GM12892 (cell line): ENCODE measurements around the gene MYO1A.

Experiments used
- POLR2A ChIP-seq: IDR thresholded peaks from 2 replicates; pipeline ENCODE4 v1.6.1; 2011; ENCODE audit warnings: low read depth, low read length, control low read depth
- POLR2AphosphoS5 ChIP-seq: IDR thresholded peaks from 2 replicates; pipeline ENCODE4 v1.6.1; 2011; ENCODE audit warnings: low read depth, low read length, control low read depth
- TAF1 ChIP-seq: IDR thresholded peaks from 2 replicates; pipeline ENCODE4 v1.6.1; 2011; ENCODE audit warnings: low read depth, mild to moderate bottlenecking, control low read depth, low read length, borderline replicate concordance

DNA sequence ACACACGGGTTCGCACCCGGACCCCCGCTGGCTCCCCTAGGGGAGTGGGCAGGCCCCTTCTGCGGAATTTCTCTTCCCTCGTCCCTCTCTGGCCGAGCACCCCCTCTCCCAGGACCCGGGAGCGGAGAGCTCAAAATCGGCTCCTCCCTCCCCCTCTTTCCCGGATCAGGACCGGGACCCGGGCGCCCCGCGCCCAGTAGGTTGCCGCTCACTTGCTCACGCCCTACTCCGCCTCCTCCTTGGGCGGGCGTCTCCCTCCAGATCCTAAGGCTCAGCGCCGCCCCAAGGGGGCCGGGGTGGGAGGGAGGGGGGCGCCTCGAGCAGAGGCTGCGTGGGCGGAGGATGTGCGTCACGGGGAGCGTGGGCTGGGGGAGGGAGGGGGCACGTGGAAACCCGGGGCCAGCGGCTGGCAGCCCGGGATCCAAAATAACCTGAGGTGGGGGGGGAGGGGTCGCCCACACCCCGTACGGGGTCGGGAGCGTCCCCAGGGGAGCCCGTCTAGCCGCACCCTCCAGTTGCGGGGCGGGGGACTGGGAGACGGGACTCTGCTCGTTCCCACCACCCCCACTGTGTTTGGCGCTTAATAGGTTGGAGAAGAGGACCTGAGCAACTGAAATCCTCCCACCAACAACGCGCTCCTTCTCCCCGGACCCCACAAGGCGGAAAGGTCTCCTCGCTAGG lies 37.2 kb upstream of the MYO1A start:
- no peak for TF ChIP-seq TAF1
- no peak; the same call in 1 of the 2 replicates for TF ChIP-seq POLR2AphosphoS5
- TF ChIP-seq POLR2A, result peak; percentile 44; the same call in 1 of the 2 replicates
